GM19238 (cell line): ENCODE data around the gene XIRP1.

Experiments
- DNase-seq: peaks from one replicate; pipeline ENCODE4 v3.0.0; 2011; ENCODE audit warnings: low spot score; ENCODE audit not compliant: insufficient read length

The XIRP1 gene

GRCh38 chr3:39166932-39167532, 25.4 kb downstream of the XIRP1 start:
- no peak for DNase-seq

GRCh38 chr3:39166134-39166710, 26.2 kb downstream of the XIRP1 start:
- DNase-seq = no peak

- DNase-seq = no peak
Measured at GRCh38 chr3:39165518-39165917, 26.9 kb downstream of the XIRP1 start.

- no peak for DNase-seq
Measured at GRCh38 chr3:39164414-39164813, 28.0 kb downstream of the XIRP1 start.

- DNase-seq = no peak
Measured at GRCh38 chr3:39158148-39158715, 34.2 kb downstream of the XIRP1 start.

GRCh38 chr3:39157359-39157758, 35.0 kb downstream of the XIRP1 start:
- no peak for DNase-seq

GRCh38 chr3:39156421-39156820, 36.0 kb downstream of the XIRP1 start:
- no peak for DNase-seq

- no peak for DNase-seq
Measured at GRCh38 chr3:39154280-39155021, 37.9 kb downstream of the XIRP1 start.

- DNase-seq = no peak
Measured at GRCh38 chr3:39153977-39154279, 38.5 kb downstream of the XIRP1 start.

- no peak for DNase-seq
Measured at GRCh38 chr3:39150803-39151631, 41.4 kb downstream of the XIRP1 start.

GRCh38 chr3:39150148-39150802, 42.1 kb downstream of the XIRP1 start:
- no peak for DNase-seq

- DNase-seq = no peak
Measured at GRCh38 chr3:39149498-39150147, 42.8 kb downstream of the XIRP1 start.

GRCh38 chr3:39149059-39149455, 43.3 kb downstream of the XIRP1 start:
- DNase-seq = no peak

- no peak for DNase-seq
Measured at GRCh38 chr3:39148435-39149058, 43.8 kb downstream of the XIRP1 start.

GRCh38 chr3:39147711-39148434, 44.5 kb downstream of the XIRP1 start:
- peak; percentile 58 for DNase-seq

- no peak for DNase-seq
Measured at GRCh38 chr3:39146611-39147591, 45.5 kb downstream of the XIRP1 start.

- DNase-seq = no peak
Measured at GRCh38 chr3:39146083-39146501, 46.3 kb downstream of the XIRP1 start.

GRCh38 chr3:39144748-39145380, 47.5 kb downstream of the XIRP1 start:
- DNase-seq = no peak
